A549 (cell line): ENCODE measurements around the gene MUC2. TPM values are rescaled to one million over a fixed set of nuclear protein-coding genes. Genes with fewer than 3 reads are reported as not detected.

Experiments
- ATAC-seq, 2 experiments: fragments of 200-7000 bp in 1 of 2; fragments of >200 bp in 1 of 2; cut with Nextera tagmentation in 1 of 2; cut with Tn5 transposase in 1 of 2; 3 replicates each; pipeline versions ENCODE4 v1.8.0 to v1.9.1; 2018 to 2020; ENCODE audit warnings: mild to moderate bottlenecking in 1 of 2, moderate library complexity in 1 of 2
- CTCF ChIA-PET: fragments of 300-600 bp; sonication (Branson Sonifier 250); formaldehyde crosslinking; extraction: SDS; loops from one replicate; lab custom pipeline; 2021; ENCODE audit warnings: antibody characterized with exemption, inconsistent platforms; lab: Yijun Ruan, JAX
- POLR2A ChIA-PET: fragments of 350-600 bp; formaldehyde crosslinking; extraction: SDS; loops from one replicate; lab custom pipeline; 2021; ENCODE audit warnings: antibody characterized with exemption, inconsistent platforms; lab: Yijun Ruan, JAX
- DNase-seq, 2 experiments: peaks; one replicate each; pipeline versions ENCODE4 v3.0.0 to v3.0.0-alpha.2; 2011 to 2016; ENCODE audit warnings: low read depth in 1 of 2, low spot score in 1 of 2
- FAIRE-seq: peaks from 2 replicates; lab custom pipeline; 2011; peaks lifted over from hg19 to GRCh38; lab: Jason Lieb, UNC
- H3K27ac ChIP-seq, 2 experiments: fragments of >200 bp; sonication (Bioruptor Twin); formaldehyde crosslinking; 3 replicates each; pipeline ENCODE4 v1.5.1; 2016 to 2017
- H3K4me1 ChIP-seq: fragments of >200 bp; sonication (Bioruptor Twin); formaldehyde crosslinking; 3 replicates; pipeline ENCODE4 v1.6.1; 2016
- H3K4me2 ChIP-seq: fragments of >200 bp; sonication (Bioruptor Twin); formaldehyde crosslinking; 3 replicates; pipeline ENCODE4 v1.6.1; 2016
- H3K4me3 ChIP-seq: fragments of >200 bp; sonication (Bioruptor Twin); formaldehyde crosslinking; 3 replicates; pipeline ENCODE4 v1.5.1; 2016
- H3K9me3 ChIP-seq: fragments of >200 bp; sonication (Bioruptor Twin); formaldehyde crosslinking; 3 replicates; pipeline ENCODE4 v1.6.1; 2016
- BHLHE40 ChIP-seq: IDR thresholded peaks from 2 replicates; pipeline ENCODE4 v1.6.1; 2012; ENCODE audit warnings: low read depth, low read length, inconsistent platforms
- CBX2 ChIP-seq: fragments of 200-600 bp; sonication (generic); IDR thresholded peaks from 2 replicates; pipeline ENCODE4 v1.6.1; 2016; ENCODE audit warnings: low read depth, mild to moderate bottlenecking, borderline replicate concordance
- CHD2 ChIP-seq: fragments of 150-350 bp; IDR thresholded peaks from 2 replicates; pipeline ENCODE4 v1.6.1; 2014; ENCODE audit warnings: low read length; ENCODE audit not compliant: partially characterized antibody
- EHF ChIP-seq: fragments of 250-450 bp; sonication (Bioruptor Pico); IDR thresholded peaks from 2 replicates; pipeline ENCODE4 v1.5.0; 2020; ENCODE audit warnings: mild to moderate bottlenecking
- EHMT2 ChIP-seq: fragments of 200-600 bp; sonication (generic); IDR thresholded peaks from 2 replicates; pipeline ENCODE4 v1.6.1; 2016; ENCODE audit warnings: antibody characterized with exemption, low read depth, mild to moderate bottlenecking, moderate library complexity
- FOXS1 ChIP-seq: fragments of 250-450 bp; sonication (Bioruptor Pico); IDR thresholded peaks from 2 replicates; pipeline ENCODE4 v1.5.0; 2020; ENCODE audit warnings: mild to moderate bottlenecking, moderate library complexity
- HEYL ChIP-seq: fragments of 250-450 bp; sonication (Bioruptor Pico); IDR thresholded peaks from 2 replicates; pipeline ENCODE4 v1.8.0; 2021; ENCODE audit warnings: mild to moderate bottlenecking, moderate library complexity
- HOXA7 ChIP-seq: fragments of 250-450 bp; sonication (Bioruptor Pico); IDR thresholded peaks from 2 replicates; pipeline ENCODE4 v1.5.0; 2020; ENCODE audit warnings: mild to moderate bottlenecking, moderate library complexity
- HOXB5 ChIP-seq: fragments of 250-450 bp; sonication (Bioruptor Pico); IDR thresholded peaks from 2 replicates; pipeline ENCODE4 v1.5.0; 2020; ENCODE audit warnings: mild to moderate bottlenecking, moderate library complexity
- JUN ChIP-seq, 2 experiments: fragments of >200 bp; sonication (Bioruptor Twin); formaldehyde crosslinking; IDR thresholded peaks; 2 replicates in 1 of 2; 3 replicates in 1 of 2; pipeline ENCODE4 v1.6.1; 2016 to 2017
- JUNB ChIP-seq: fragments of >200 bp; sonication (Bioruptor Twin); formaldehyde crosslinking; IDR thresholded peaks from 2 replicates; pipeline ENCODE4 v1.6.1; 2016
- KDM1A ChIP-seq: fragments of 200-600 bp; sonication (generic); IDR thresholded peaks from 2 replicates; pipeline ENCODE4 v1.6.1; 2016; ENCODE audit warnings: low read depth, mild to moderate bottlenecking
- MYC ChIP-seq: IDR thresholded peaks from 2 replicates; pipeline ENCODE4 v1.6.1; 2012; ENCODE audit warnings: mild to moderate bottlenecking, inconsistent platforms, low read length, improper control_type of control experiment, borderline replicate concordance
- NFE2L2 ChIP-seq: fragments of 150-350 bp; conservative IDR thresholded peaks from 2 replicates; pipeline ENCODE4 v1.6.1; 2014; ENCODE audit warnings: low read length
- NPAS2 ChIP-seq: fragments of 250-450 bp; sonication (Bioruptor Pico); IDR thresholded peaks from 2 replicates; pipeline ENCODE4 v1.8.0; 2022; ENCODE audit warnings: mild to moderate bottlenecking, moderate library complexity, borderline replicate concordance
- NR3C1 ChIP-seq: fragments of >200 bp; sonication (Bioruptor Twin); formaldehyde crosslinking; IDR thresholded peaks from 3 replicates; pipeline ENCODE4 v1.6.1; 2017
- PHF8 ChIP-seq: fragments of 200-600 bp; sonication (generic); IDR thresholded peaks from 2 replicates; pipeline ENCODE4 v1.6.1; 2016; ENCODE audit warnings: low read depth, mild to moderate bottlenecking, antibody characterized with exemption, moderate library complexity, borderline replicate concordance
- POLR2AphosphoS2 ChIP-seq: conservative IDR thresholded peaks from 2 replicates; pipeline ENCODE4 v1.6.1; 2012; ENCODE audit warnings: low read length, improper control_type of control experiment, inconsistent platforms
- RCOR1 ChIP-seq: fragments of 150-350 bp; IDR thresholded peaks from 2 replicates; pipeline ENCODE4 v1.6.1; 2014; ENCODE audit warnings: antibody characterized with exemption, low read length, low read depth
- RNF2 ChIP-seq: fragments of 200-600 bp; sonication (generic); IDR thresholded peaks from 2 replicates; pipeline ENCODE4 v1.6.1; 2016; ENCODE audit warnings: low read depth, mild to moderate bottlenecking, antibody characterized with exemption, moderate library complexity, borderline replicate concordance
- SMC3 ChIP-seq: fragments of >200 bp; sonication (Bioruptor Twin); formaldehyde crosslinking; IDR thresholded peaks from 3 replicates; pipeline ENCODE4 v1.6.1; 2018; ENCODE audit warnings: inconsistent platforms
- TFCP2L1 ChIP-seq: fragments of 250-450 bp; sonication (Bioruptor Pico); IDR thresholded peaks from 2 replicates; pipeline ENCODE4 v1.5.0; 2021; ENCODE audit warnings: mild to moderate bottlenecking
- ZC3H11A ChIP-seq: fragments of 450-650 bp; IDR thresholded peaks from 2 replicates; pipeline ENCODE4 v1.6.1; 2014; ENCODE audit warnings: antibody characterized with exemption, mild to moderate bottlenecking
- ZNF302 ChIP-seq: fragments of 250-450 bp; sonication (Bioruptor Pico); IDR thresholded peaks from 2 replicates; pipeline ENCODE4 v1.9.0; 2021; ENCODE audit warnings: inconsistent platforms, mild to moderate bottlenecking, moderate library complexity
- ZSCAN20 ChIP-seq: fragments of 250-450 bp; sonication (Bioruptor Pico); IDR thresholded peaks from 2 replicates; pipeline ENCODE4 v1.8.0; 2022; ENCODE audit warnings: mild to moderate bottlenecking, moderate library complexity
- WGBS: methylation state at CpG from one replicate; pipeline ENCODE4 v1.1.6; 2017; ENCODE audit errors: missing lambda C conversion rate; 5-methylcytosine and 5-hydroxymethylcytosine counted together
- polyA plus RNA-seq, 4 experiments: library from polyadenylated mRNA; depleted of rRNA in 3 of 4; stranded (reverse); fragments of >200 nt; fragmentation: RNase III in 1 of 4; extraction: RNeasy Plus Mini Kit Qiagen cat#74134 plus additional on column Dnase treatment in 1 of 4; gene quantifications; 2 replicates in 3 of 4; 3 replicates in 1 of 4; pipeline ENCODE4 v1.2.3, GENCODE V29; 2011 to 2017
- TF ChIP-seq, protein P1 (sequence below): fragments of 150-350 bp; IDR thresholded peaks from 2 replicates; pipeline ENCODE4 v1.6.1; 2014; ENCODE audit warnings: low read depth, mild to moderate bottlenecking, low read length
- TF ChIP-seq, protein P2 (sequence below): IDR thresholded peaks from 2 replicates; pipeline ENCODE4 v1.6.1; 2012
- TF ChIP-seq, protein P3 (sequence below): fragments of >200 bp; sonication (Bioruptor Twin); formaldehyde crosslinking; IDR thresholded peaks from 3 replicates; pipeline ENCODE4 v1.5.1; 2016
- TF ChIP-seq, protein P4 (sequence below): fragments of >200 bp; sonication (Bioruptor Twin); formaldehyde crosslinking; IDR thresholded peaks from 2 replicates; pipeline ENCODE4 v1.6.1; 2016
- TF ChIP-seq, protein P5 (sequence below): fragments of 450-650 bp; IDR thresholded peaks from 2 replicates; pipeline ENCODE4 v1.6.1; 2014; ENCODE audit warnings: antibody characterized with exemption

Gene MUC2
- polyA plus RNA-seq, 2 of the 4 experiments (the other 2 are of a cell fraction), result 0.01 to 0.03 TPM

DNA sequence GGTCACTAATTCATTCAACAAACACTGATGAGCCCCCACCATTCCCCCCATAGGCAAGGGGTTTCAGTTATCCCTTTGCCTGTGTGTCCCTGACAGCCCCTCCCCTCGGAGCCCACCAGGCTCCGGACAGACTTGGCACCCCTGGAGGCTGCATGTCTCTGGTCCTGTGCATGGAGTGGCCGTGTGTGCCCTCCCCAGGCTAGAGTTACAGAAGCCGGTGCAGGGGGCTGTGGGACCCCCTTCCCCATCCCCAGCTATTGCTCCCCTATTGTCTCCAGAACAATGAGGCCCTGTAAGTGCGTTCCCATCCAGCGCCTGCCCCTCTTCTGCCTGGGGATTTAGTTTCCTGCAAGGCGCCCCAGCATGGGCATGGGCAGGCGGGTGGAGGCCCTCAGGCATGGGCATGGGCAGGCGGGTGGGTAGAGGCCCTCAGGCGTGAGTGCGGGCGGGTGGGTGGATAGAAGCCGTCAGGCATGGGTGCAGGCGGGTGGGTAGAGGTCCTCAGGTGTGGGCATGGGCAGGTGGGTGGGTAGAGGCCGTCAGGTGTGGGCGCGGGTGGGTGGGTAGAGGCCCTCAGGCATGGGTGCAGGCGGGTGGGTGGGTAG, 1.5 kb downstream of the MUC2 start:
- Histone ChIP-seq H3K4me1 (peaks cover 36% of the 10 kb centered on the region), H3K27ac (no peak overlapping the region), H3K4me2 (no peak overlapping the region), H3K4me3 (no peak overlapping the region), H3K9me3 (no peaks in the 10 kb centered on the region)
- ATAC-seq (no peak), FAIRE-seq (no peak), DNase-seq (no peak)
- POLR2A ChIA-PET, result no interaction called here
- CTCF ChIA-PET, result no interaction called here
- no peak for TF ChIP-seq RCOR1
- no peak for TF ChIP-seq CBX2
- no peak for TF ChIP-seq JUNB
- TF ChIP-seq, protein P1, sequence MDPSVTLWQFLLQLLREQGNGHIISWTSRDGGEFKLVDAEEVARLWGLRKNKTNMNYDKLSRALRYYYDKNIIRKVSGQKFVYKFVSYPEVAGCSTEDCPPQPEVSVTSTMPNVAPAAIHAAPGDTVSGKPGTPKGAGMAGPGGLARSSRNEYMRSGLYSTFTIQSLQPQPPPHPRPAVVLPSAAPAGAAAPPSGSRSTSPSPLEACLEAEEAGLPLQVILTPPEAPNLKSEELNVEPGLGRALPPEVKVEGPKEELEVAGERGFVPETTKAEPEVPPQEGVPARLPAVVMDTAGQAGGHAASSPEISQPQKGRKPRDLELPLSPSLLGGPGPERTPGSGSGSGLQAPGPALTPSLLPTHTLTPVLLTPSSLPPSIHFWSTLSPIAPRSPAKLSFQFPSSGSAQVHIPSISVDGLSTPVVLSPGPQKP, result no peak
- TF ChIP-seq RNF2, result no peak
- no peak for TF ChIP-seq ZSCAN20 (CRISPR knock-in tag)
- no peak for TF ChIP-seq KDM1A
- no peak for TF ChIP-seq ZNF302 (CRISPR knock-in tag)
- TF ChIP-seq SMC3, result no peak
- TF ChIP-seq HOXB5 (CRISPR knock-in tag), result no peak
- no peak for TF ChIP-seq HEYL (CRISPR knock-in tag)
- no peak for TF ChIP-seq BHLHE40
- no peak for TF ChIP-seq NPAS2 (CRISPR knock-in tag)
- TF ChIP-seq, protein P2, sequence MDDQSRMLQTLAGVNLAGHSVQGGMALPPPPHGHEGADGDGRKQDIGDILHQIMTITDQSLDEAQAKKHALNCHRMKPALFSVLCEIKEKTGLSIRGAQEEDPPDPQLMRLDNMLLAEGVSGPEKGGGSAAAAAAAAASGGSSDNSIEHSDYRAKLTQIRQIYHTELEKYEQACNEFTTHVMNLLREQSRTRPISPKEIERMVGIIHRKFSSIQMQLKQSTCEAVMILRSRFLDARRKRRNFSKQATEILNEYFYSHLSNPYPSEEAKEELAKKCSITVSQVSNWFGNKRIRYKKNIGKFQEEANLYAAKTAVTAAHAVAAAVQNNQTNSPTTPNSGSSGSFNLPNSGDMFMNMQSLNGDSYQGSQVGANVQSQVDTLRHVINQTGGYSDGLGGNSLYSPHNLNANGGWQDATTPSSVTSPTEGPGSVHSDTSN, result no peak
- no peak for TF ChIP-seq NR3C1
- TF ChIP-seq, protein P3, sequence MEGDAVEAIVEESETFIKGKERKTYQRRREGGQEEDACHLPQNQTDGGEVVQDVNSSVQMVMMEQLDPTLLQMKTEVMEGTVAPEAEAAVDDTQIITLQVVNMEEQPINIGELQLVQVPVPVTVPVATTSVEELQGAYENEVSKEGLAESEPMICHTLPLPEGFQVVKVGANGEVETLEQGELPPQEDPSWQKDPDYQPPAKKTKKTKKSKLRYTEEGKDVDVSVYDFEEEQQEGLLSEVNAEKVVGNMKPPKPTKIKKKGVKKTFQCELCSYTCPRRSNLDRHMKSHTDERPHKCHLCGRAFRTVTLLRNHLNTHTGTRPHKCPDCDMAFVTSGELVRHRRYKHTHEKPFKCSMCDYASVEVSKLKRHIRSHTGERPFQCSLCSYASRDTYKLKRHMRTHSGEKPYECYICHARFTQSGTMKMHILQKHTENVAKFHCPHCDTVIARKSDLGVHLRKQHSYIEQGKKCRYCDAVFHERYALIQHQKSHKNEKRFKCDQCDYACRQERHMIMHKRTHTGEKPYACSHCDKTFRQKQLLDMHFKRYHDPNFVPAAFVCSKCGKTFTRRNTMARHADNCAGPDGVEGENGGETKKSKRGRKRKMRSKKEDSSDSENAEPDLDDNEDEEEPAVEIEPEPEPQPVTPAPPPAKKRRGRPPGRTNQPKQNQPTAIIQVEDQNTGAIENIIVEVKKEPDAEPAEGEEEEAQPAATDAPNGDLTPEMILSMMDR, result no peak
- 40% methylated on average over 1 of the region's 18 CpGs for WGBS

DNA sequence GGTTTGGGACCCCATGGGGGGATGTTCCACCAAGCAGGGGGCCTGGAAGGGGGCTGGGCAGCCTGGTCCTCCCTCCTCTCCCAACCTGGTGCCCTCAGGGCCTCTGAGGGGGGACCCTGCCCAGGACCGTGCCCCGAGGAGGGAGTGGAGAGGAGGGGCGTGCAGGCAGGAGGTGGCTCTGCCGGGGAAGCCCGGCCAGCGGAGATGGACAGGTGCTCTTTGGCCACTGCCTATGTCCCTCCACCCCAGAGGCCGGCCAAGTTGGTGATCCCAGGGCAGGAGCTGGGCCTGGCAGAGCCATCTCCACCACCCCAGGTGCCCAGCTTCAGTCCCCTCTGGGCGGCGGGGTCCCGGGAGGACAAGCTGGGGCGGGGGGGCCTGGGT, 2.4 kb downstream of the MUC2 start:
- no peak for ATAC-seq
- peaks cover 28% of the 10 kb centered on the region for H3K4me1 ChIP-seq
- no peak overlapping the region for H3K4me3 ChIP-seq
- ChIA-PET POLR2A (no interaction called here), CTCF (no interaction called here)
- H3K4me2 ChIP-seq, result no peak overlapping the region
- 80% methylated on average over 6 of the region's 11 CpGs for WGBS
- no peak for DNase-seq
- peak overlapping the region in 1 of 2 experiments; percentile 52; a peak in 2 of 6 replicates for H3K27ac ChIP-seq
- FAIRE-seq, result no peak
- H3K9me3 ChIP-seq, result no peaks in the 10 kb centered on the region
- TF ChIP-seq, protein P3, result no peak
- TF ChIP-seq HOXA7 (CRISPR knock-in tag) (no peak), NFE2L2 (no peak), TFCP2L1 (CRISPR knock-in tag) (no peak), ZC3H11A (no peak), HEYL (CRISPR knock-in tag) (no peak), PHF8 (no peak), EHMT2 (no peak), CHD2 (no peak), FOXS1 (no peak), POLR2AphosphoS2 (no peak), ZSCAN20 (CRISPR knock-in tag) (no peak), NPAS2 (CRISPR knock-in tag) (no peak), EHF (CRISPR knock-in tag) (no peak), MYC (no peak), JUN (IDR thresholded peaks at IDR 0.05) (no peak)
- TF ChIP-seq, protein P4, sequence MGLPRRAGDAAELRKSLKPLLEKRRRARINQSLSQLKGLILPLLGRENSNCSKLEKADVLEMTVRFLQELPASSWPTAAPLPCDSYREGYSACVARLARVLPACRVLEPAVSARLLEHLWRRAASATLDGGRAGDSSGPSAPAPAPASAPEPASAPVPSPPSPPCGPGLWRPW, result no peak
- TF ChIP-seq, protein P5, sequence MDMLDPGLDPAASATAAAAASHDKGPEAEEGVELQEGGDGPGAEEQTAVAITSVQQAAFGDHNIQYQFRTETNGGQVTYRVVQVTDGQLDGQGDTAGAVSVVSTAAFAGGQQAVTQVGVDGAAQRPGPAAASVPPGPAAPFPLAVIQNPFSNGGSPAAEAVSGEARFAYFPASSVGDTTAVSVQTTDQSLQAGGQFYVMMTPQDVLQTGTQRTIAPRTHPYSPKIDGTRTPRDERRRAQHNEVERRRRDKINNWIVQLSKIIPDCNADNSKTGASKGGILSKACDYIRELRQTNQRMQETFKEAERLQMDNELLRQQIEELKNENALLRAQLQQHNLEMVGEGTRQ, result no peak
